DMS153 treated with DMSO at 0.1 percent for 48 hours (cell line): ENCODE data around the gene FAM120B.

Source experiments
- DNase-seq: peaks from one replicate; lab custom pipeline; 2025; ENCODE audit not compliant: unreplicated experiment; lab: John Stamatoyannopoulos, UW

The FAM120B gene

DNA sequence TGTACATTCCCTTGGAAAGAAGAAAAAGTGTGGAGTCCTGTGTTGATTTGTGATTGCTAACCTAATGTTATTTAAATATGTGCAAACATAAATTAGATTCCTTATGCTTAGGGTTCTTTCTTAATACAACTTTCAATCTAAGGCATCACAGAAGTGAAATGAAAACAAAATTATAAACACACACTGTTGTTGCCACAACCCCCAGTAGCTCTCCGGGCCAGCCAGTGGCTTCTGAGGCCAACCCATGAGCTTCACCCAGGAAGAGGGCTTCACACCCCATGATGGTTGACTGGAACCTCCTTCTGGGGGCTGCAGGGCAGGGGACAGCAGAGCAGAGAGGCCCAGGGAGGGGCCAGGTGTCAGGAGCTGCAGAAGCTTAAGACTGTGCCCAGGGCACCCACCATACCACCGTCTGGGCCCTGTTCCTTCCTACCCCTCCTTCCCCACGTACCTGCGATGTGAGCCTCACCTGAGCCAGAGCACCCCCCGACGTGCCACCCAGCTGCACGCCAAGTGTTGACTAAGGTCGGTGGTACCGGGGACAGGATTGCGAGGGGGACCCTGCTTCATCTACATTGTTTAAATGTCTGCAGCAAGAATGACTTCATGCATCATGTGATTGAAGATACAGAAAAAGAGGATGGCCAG lies 110.5 kb downstream of the FAM120B start:
- DNase-seq: no peak

DNA sequence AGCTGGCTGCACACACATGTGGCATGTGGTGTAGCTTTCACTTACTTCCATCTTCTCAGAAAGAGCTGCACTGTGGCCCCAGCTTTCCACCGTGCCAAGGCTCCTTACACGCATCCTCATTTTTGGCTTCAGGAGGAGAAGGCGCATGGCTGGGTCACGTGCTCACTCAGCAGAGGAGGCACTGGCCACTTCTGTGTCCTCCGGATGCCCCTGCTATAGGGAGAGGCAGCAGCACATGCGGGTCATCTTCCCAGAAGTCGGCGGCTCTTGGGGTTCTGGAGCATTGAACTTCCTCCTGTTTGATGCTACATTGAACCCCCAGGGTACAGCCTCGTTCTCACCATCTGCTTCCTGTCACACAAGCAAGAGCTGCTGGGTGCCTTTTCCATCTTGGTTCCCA lies 111.3 kb downstream of the FAM120B start:
- DNase-seq: no peak

DNA sequence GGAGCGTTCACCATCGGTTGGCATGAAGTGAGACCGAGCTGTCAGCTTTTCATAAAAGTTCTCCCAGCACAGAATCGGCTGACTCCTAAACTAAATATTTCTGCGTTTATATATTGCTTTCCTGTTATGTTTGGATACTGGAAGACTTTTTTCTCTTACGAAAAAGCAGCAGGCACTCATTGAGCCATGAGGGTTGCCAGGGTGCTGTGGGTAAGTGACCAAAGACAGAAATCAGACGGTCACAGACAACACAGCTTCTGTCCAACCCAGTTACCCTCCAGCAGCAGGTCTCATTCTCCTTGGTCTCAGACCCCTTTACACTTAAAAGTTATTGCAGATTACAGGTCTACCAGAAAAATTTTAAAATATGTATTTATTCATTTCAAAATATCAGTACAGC lies 113.7 kb downstream of the FAM120B start:
- no peak for DNase-seq

DNA sequence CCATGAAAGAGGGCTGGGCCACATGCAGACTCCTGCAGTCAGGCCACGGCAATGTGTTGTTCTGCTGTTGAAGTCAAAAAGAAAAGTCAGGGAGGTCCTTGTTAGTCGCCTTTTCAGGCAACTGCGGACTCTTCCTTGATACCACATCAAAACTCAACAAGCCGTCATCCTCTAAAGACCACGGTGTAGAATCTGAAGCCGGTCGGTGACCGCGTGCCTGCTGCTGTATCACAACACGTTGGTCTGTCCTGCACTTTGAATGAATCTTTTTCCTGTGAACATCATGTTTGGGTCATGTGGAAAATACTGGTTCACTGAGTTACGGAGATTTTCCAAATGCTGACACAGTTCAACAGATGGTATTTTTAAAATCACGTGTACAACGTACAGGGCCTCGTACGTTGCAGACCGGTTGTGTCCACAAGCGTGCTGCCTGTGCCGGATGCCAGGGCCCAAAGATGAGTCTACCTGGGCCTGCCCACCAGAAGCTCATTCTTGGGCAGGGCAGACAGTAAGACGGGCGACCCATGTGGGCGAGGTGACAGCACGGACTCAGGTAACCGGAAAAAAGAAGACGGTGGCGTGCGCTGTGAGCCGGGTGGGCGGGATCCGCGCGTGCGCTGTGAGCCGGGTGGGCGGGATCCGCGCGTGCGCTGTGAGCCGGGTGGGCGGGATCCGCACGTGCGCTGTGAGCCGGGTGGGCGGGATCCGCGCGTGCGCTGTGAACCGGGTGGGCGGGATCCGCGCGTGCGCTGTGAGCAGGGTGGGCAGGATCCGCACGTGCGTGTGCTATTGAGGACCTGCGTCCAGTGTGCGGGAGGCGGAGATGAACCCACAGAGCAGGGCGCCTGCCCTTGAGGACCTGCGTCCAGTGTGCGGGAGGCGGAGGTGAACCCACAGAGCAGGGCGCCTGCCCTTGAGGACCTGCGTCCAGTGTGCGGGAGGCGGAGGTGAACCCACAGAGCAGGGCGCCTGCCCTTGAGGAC lies 114.5 kb downstream of the FAM120B start:
- DNase-seq: no peak

DNA sequence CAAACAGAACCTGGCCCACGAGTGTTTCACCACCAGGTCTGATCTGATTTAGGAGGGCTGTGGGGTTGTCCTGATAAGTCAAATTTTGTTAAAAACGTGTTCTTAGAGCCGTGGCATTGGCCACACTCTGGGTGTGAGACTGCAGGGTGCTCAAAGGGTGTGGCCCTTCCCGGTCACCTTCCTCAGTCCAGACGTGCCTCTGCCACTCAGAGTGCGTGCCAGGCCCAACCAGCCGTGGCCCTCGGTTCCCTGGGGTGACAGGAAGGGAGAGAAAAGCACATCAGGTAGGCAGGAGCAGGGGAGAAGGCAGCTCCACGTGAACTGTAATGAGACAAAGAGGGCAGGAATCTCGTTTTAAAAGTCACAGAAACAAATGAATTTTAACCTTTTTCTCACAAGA lies 115.4 kb downstream of the FAM120B start:
- no peak for DNase-seq

DNA sequence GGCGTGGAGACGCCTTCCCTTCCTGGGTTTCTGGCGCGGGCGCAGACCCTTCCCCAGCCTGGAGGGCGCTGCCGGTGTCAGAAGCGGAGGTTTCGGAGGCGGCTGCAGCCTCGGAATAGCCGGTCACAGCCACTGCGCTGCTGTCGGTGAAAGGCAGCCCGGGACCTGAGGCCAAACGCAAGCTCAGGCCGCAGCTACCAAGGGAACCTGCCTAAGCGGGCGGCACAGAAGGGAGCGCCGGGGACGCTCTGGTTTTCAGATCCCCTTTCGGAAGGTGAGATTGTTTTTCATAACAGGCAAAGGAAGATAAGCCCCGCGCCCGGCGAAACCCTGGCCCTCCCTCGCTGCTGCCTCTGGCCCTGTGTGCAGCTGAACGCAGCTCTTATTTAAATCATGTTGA lies 116.5 kb downstream of the FAM120B start:
- no peak for DNase-seq

DNA sequence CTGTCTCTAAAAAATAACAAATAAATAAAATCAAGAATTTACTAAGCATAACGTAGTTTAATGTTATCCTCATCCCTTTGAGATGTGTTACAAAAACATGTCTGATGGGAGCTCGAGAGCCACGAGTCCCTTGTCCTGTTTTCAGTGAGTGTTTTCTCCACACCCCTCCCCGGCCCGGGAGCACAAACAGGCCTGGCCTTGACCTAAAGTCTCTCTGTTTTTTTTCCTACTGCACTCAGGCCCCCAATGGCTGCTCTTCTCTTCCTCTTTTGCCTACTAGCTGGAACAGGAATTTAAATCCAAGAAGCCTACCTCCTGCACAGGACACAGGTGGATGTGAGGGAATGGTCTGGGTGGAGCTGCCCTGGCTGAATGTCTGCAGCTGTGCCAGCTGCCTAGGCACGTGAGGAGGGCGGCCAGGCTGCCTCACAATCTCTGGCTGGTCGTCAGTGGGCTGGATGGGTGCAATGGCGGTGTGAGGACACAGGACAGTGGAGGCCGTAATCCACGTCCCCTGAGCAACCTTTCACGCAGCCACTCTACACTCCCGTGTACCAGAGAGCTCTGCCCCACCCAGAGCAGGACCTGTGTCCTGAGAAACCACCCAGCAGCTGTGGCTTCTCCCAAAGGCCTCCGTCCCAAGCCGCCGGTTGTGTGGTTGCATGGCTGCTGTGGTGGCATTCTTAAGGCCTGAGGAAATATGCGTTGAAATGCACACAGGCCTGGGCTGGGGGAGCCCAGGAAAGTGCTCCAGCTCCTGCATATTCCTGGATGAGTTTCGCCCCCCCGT lies 117.5 kb downstream of the FAM120B start:
- DNase-seq: no peak

DNA sequence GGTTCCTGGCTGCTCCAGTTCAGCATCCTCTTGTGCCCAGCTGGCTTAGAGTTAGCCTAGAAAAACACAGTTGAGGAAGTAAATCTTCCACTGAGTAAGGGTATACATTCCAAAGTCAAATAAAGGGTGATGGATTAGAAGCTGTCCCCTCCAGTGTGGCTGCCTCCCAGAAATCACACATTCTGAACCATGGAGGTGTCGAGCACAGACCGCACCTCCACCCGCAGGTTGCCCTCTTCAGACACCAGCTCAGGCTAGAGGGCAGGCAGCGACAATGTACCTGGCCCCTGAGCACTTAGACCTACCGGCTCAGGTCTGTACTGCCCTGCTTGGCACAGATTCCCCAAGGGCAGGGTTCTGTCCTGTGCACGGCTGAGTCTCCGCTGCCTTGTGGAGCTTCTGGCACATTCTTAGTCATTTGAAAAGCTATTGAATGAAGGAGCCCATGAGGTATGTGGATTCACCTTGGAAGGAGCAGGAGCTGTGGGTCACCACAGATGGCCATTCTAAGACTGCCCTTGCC lies 118.1 kb downstream of the FAM120B start:
- DNase-seq: no peak

DNA sequence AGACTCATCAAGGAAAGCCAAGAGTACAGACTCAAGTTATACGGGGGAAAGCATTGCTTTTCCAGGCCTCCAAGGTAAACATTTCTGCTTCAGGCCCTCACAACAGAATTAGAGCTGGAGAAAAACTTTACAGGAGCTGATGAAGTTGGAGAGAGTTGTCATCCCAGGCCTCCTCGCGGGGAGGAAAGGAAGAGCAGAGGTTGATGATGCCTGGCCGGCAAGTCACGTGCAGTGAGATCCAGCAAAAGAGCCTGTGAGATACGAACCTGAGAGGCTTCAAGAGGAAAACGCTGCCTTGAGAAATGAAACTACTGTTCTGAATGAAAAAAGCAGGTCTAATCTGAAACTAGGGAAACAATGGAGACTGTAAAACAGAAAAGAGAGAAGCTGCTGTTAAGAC lies 122.9 kb downstream of the FAM120B start:
- no peak for DNase-seq

DNA sequence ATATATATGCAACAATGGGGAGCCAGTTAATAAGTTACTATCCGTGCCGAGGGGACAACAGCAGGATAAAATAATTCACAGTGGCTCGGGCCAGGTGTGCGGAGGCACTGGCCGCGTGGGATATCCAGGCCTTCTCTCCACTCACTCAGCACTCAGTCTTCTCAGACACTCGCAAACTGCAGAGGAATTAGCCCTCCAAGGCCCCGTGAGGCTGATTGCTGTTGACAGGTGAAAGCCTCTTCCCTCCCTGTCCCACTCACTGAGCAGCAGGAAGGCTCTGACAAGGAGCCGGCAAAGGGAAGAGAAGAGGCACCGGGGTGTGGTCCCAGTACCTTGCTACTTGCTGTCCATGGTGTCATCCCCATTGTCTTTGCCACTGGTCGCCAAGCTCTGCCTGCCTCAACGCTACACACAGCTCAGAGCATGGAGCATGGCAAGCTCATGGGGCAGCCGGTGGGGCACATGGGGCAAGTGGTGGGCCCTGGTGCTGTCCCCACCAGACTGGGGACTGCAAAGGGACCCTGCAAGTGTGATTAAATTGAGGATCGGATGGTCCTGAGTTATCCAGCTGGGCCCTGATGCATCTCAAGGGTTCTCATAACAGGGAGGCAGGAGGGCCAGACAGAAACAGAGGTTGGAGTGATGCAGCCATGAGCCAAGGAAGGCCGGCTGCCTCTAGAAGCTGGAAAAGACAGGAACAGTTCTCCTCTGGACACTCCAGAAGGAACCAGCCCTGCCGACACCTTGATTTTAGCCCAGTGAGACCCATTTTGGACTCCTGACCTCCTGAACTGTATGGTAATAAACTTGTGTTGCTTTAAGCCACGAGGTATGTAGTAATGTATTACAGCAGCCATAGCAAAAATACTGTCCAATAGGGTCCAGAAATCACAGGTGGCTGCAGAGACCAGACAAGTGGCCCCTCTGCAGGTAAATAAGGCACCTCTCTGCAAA lies 126.9 kb downstream of the FAM120B start:
- no peak for DNase-seq

DNA sequence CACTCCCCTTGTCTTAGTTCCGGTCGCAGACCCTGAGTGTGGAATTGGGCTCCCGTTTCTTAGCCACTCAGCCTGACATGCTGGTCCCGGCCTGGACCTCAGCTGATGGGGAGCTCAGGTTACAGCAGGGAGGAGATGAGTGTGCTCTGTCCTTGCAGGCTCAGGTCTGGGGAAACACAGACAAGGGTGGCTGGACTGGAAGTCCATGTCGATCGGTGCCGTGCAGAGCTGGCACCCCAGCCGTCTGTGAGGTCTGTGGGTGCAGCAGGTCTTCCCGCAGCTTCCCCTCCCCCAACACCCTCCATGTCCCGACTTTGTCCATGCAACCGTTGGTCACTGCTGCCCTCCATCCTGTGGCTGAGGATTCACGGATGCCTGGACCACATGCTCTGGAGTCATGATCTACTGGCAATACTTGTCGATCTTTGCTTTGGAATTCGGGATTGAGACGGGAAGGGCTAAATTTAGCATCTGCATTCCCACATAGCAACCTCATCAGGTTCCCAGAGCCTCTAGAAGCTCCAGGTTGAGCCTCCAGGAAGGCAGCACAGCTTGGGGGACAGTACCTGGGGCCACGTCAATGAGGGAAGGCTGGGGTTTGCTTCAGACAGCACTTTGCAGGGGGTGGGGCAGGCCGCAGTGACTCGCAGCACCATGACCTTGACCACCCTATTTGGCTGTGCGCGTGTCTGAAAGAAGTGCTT lies 127.7 kb downstream of the FAM120B start:
- no peak for DNase-seq

DNA sequence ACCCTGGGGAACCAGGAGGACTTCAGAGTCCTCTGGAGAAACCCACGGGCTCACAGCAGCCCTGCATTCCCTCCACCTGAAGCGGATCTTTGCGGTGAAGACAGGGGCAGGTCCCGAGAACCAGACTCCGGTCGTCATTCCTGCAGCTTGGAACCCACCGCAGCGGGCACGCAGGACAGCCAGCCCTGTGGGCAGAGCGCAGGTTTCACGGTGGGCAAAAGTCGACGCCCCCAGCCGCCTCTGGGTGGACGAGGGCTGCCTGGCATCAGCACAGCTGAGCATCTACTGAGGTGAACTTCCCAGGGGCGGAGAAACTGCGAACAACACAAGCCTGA lies 128.2 kb downstream of the FAM120B start:
- no peak for DNase-seq

DNA sequence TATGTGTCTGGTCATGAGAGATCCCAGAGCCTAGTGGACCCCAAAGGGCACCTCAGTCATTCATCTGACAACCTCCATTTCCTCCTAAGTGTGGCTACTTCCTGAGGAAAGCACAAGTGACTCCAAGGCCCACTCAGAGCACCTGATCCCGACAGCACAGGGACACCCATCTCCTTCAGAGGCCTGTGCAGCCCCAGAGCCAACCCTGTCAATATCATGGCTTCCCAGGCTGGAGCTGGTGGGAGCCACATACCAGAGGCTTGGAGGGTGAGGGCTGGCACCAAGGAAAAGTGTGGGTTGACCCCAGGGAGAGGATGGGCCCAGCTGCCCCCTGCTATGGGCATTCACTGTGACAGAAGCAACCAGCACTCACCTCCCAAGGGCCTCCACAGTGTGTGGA lies 129.2 kb downstream of the FAM120B start:
- no peak for DNase-seq

DNA sequence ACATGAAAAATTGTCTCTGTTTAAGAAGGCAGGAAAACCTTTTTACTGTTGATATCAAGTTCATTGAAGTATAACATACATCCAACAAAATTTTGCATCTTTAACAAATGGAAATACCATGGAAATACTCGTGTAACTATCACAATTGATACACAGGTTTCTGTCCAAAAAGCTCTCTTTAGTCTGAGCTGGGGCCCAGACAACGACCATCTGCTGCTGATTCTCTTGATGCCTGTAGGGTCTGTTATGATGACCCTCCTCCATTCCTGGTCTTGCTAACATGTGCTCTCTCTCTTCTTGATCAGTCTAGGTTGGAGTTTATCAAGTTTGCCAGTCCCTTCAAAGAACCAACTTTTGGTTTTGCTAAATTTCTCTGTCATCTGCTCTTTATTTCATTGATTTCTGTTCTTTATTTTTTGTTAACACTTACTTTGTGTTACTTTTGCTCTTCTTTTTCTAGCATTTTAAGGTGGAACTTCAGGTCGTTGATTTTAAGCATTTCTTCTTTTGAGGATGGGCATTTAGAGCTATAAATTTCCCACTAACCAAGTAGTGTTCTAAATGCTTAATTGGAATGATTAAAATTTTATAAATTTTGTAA lies 129.8 kb downstream of the FAM120B start:
- DNase-seq: no peak

DNA sequence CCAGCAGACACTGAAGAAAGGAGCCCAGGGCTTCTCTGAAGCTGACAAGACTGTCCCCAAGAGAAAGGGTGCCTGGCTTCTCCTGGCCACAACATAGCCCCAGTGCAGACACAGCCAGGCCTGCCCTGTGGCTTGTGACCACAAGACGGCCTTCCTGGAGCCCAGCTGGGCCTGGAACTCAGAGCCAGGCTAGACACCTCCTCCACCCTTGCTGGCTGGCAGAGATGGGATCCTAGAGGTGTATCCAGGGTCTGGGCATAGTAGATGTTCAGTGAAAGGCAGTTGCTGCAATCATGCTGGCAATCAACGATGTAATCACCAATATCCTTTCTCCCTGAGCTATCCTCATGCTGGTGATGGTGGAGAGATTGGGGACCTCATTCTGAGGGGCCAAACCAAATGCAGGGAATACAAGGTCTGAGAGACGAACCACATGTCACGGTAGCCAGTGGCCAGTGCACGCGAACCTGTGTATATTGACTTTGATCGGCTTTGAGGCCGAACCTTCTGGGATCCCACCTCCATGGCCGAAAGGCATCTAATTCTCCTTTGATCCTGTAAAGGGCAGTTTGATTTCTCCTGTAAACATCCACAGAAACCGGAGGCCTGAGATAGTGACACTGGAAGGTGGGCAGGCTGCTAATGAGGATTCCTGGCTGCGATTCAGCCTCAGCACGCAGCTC lies 131.3 kb downstream of the FAM120B start:
- no peak for DNase-seq

DNA sequence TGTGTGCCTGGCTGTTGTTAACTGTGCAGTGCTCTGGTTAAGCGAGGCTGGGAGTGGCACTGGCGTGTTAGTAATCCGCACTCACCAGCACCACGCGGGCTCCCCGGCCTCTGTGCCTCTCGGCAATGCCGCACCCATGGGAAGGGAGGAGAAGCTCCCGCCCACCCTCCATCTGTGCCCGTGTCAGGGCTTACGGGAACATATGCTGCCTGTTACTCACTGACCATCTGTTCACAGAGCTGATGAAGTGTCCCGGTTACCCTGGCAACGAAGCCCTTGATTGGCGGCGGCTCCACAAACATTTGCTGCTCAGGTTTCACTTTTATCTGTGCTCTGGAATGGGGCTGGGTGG lies 131.8 kb downstream of the FAM120B start:
- peak; percentile 90 for DNase-seq

DNA sequence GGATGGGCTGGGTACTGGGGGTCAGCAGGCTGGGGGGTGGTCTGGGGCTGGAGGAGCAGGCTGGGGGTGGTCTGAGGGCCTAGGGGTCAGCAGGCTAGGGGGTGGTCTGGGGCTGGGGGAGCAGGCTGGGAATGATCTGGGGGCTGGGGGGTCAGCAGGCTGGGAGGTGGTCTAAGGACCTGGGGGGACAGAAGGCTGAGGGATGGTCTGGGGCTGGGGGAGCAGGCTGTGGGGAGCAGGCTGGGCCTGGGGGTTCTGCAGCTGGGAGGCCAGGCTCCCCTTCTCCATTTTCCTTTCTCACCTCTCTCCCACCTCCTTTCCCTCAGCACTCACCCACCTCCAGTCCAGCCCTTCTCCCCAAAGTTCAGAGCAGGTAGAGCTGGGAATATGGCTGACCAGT lies 132.3 kb downstream of the FAM120B start:
- DNase-seq: no peak

DNA sequence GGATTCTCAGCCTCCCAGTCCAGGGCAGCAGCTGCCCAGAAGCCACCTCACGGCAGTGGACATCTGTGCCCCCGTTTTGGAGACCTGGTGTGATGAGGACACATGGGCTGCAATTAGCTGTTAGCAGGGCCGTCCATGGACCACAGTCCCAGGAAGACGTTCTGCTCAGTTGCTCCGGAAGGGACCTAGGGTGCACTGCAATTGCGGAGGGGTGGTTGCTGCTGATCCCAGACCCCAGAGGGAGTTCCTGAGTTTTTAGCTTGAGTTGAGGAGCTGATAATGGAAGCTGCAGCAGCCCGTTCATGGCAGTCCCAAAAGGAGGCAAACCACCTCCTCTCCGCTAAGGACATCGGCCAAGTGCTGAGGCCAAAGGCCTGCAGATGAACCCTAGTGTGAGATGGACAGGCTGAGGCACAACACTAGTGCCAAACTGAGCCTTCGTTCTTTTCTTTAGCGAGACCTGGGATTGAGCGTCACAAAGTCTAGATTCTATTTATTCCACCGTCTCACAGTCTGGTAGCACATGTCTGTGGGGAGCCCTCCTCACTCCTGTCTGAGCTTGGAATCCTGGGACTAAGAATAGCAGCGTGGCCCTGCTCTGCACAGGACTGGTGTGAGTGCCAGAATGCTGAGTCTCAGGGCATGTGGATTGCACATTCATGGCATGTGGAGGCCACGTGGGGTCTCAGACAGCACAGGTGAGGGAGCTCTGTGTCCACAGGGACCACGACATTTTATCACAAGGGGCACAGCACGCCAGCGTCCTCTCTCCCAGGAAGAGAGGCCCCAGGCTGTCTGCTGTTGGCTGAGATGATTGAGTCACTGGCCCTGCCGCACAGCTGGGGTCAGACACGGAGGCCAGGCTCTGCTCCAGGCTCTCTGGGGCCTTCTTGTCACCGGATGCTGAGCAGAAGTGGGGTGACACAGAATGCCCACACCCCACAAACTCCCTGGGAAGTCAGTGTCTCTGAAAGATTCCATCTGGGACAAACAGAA lies 133.1 kb downstream of the FAM120B start:
- no peak for DNase-seq
